Trophoblast cell (in vitro differentiated cells and primary cell): ENCODE measurements around the gene NUP210.

Source experiments
- DNase-seq, 2 donors: peaks; one replicate each; pipeline ENCODE4 v3.0.0-alpha.2; 2016
- H2AFZ ChIP-seq: 2 replicates; pipeline ENCODE4 v1.6.1; 2013; ENCODE audit warnings: low read length, moderate library complexity, mild to moderate bottlenecking; ENCODE audit not compliant: insufficient read depth, poor library complexity
- H2AK5ac ChIP-seq: 2 replicates; pipeline ENCODE4 v1.6.1; 2013; ENCODE audit warnings: mild to moderate bottlenecking, low read length
- H2BK120ac ChIP-seq: 2 replicates; pipeline ENCODE4 v1.6.1; 2013; ENCODE audit warnings: low read length, mild to moderate bottlenecking, moderate library complexity; ENCODE audit not compliant: insufficient read depth, poor library complexity
- H2BK12ac ChIP-seq: 2 replicates; pipeline ENCODE4 v1.6.1; 2013; ENCODE audit warnings: mild to moderate bottlenecking, low read length, moderate library complexity
- H2BK5ac ChIP-seq: 2 replicates; pipeline ENCODE4 v1.6.1; 2013; ENCODE audit warnings: low read length, low read depth, moderate library complexity, mild to moderate bottlenecking; ENCODE audit not compliant: poor library complexity
- H3K14ac ChIP-seq: 2 replicates; pipeline ENCODE4 v1.6.1; 2013; ENCODE audit warnings: mild to moderate bottlenecking, low read length
- H3K18ac ChIP-seq: 2 replicates; pipeline ENCODE4 v1.6.1; 2013; ENCODE audit warnings: mild to moderate bottlenecking, low read length
- H3K23ac ChIP-seq: 2 replicates; pipeline ENCODE4 v1.6.1; 2013; ENCODE audit warnings: low read length
- H3K27ac ChIP-seq: 2 replicates; pipeline ENCODE4 v1.5.1; 2013; ENCODE audit warnings: low read depth, mild to moderate bottlenecking, inconsistent platforms, low read length, moderate library complexity
- H3K27me3 ChIP-seq: 2 replicates; pipeline ENCODE4 v1.6.1; 2013; ENCODE audit warnings: inconsistent platforms, mild to moderate bottlenecking, low read length, moderate library complexity; ENCODE audit not compliant: insufficient read depth
- H3K36me3 ChIP-seq, 2 experiments: 1 replicate in 1 of 2; 2 replicates in 1 of 2; pipeline ENCODE4 v1.6.1; 2013; ENCODE audit warnings: low read length in 2 of 2, mild to moderate bottlenecking in 2 of 2, moderate library complexity in 1 of 2; ENCODE audit not compliant: insufficient read depth in 2 of 2, control insufficient read depth in 1 of 2
- H3K4ac ChIP-seq: 2 replicates; pipeline ENCODE4 v1.6.1; 2013; ENCODE audit warnings: low read depth, mild to moderate bottlenecking, low read length, moderate library complexity
- H3K4me1 ChIP-seq, 2 experiments: 1 replicate in 1 of 2; 2 replicates in 1 of 2; pipeline ENCODE4 v1.6.1; 2013; ENCODE audit warnings: low read length in 2 of 2, mild to moderate bottlenecking in 2 of 2, moderate library complexity in 1 of 2; ENCODE audit not compliant: insufficient read depth in 2 of 2, control insufficient read depth in 1 of 2
- H3K4me2 ChIP-seq: 2 replicates; pipeline ENCODE4 v1.6.1; 2013; ENCODE audit warnings: inconsistent platforms, mild to moderate bottlenecking, low read length, moderate library complexity
- H3K4me3 ChIP-seq: 2 replicates; pipeline ENCODE4 v1.5.1; 2013; ENCODE audit warnings: mild to moderate bottlenecking, low read depth, low read length, inconsistent platforms
- H3K79me1 ChIP-seq: one replicate; pipeline ENCODE4 v1.6.1; 2013; ENCODE audit warnings: low read length
- H3K79me2 ChIP-seq: 2 replicates; pipeline ENCODE4 v1.6.1; 2013; ENCODE audit warnings: low read length, mild to moderate bottlenecking; ENCODE audit not compliant: control insufficient read depth, insufficient read depth, poor library complexity
- H3K9ac ChIP-seq: 2 replicates; pipeline ENCODE4 v1.6.1; 2013; ENCODE audit warnings: mild to moderate bottlenecking, low read length
- H3K9me3 ChIP-seq: 2 replicates; pipeline ENCODE4 v1.6.1; 2013; ENCODE audit warnings: low read depth, mild to moderate bottlenecking, control low read depth, inconsistent platforms, low read length; ENCODE audit not compliant: insufficient read depth
- H4K12ac ChIP-seq: 2 replicates; pipeline ENCODE4 v1.6.1; 2013; ENCODE audit warnings: low read depth, mild to moderate bottlenecking, low read length, moderate library complexity
- H4K8ac ChIP-seq: 2 replicates; pipeline ENCODE4 v1.6.1; 2013; ENCODE audit warnings: low read depth, mild to moderate bottlenecking, low read length, moderate library complexity
- H4K91ac ChIP-seq: one replicate; pipeline ENCODE4 v1.6.1; 2013; ENCODE audit warnings: low read depth, mild to moderate bottlenecking, low read length, moderate library complexity
- WGBS: extraction: QIAGEN DNeasy Blood & Tissue Kit; methylation state at CpG from one replicate; pipeline ENCODE4 v1.1.7; 2013; ENCODE audit warnings: missing lambda C conversion rate; ENCODE audit not compliant: insufficient read length, insufficient coverage; ENCODE audit errors: extremely low coverage; 5-methylcytosine and 5-hydroxymethylcytosine counted together

The NUP210 gene

GRCh38 chr3:13362551-13362950, 57.6 kb downstream of the NUP210 start:
- Histone ChIP-seq H2BK12ac (no peak overlapping the region), H3K4me1 (no peaks in the 10 kb centered on the region), H3K27ac (no peak overlapping the region), H3K18ac (no peak overlapping the region), H3K4me2 (no peak overlapping the region), H3K27me3 (no peaks in the 10 kb centered on the region), H3K4me3 (no peak overlapping the region), H2AFZ (no peak overlapping the region), H3K14ac (no peak overlapping the region), H3K4ac (no peak overlapping the region), H4K12ac (no peak overlapping the region), H2AK5ac (no peak overlapping the region), H2BK5ac (no peak overlapping the region), H4K91ac (no peak overlapping the region), H3K23ac (no peak overlapping the region), H3K79me1 (no peaks in the 10 kb centered on the region), H3K9ac (no peak overlapping the region), H2BK120ac (no peak overlapping the region), H3K9me3 (no peaks in the 10 kb centered on the region), H4K8ac (no peak overlapping the region), H3K79me2 (no peaks in the 10 kb centered on the region), H3K36me3 (peaks cover 0 to 3% of the 10 kb centered on the region in 2 experiments)
- no CpG with 5 or more reads among the region's 8 CpGs for WGBS
- no peak for DNase-seq

GRCh38 chr3:13359916-13360315, 60.2 kb downstream of the NUP210 start:
- no peak for DNase-seq
- H2AFZ ChIP-seq, result no peak overlapping the region
- no peak overlapping the region for H3K23ac ChIP-seq
- no peak overlapping the region for H4K91ac ChIP-seq
- H3K79me2 ChIP-seq, result no peaks in the 10 kb centered on the region
- no peak overlapping the region for H3K27ac ChIP-seq
- H3K79me1 ChIP-seq, result no peaks in the 10 kb centered on the region
- no peak overlapping the region for H3K4me3 ChIP-seq
- H3K27me3 ChIP-seq, result no peaks in the 10 kb centered on the region
- H3K18ac ChIP-seq, result no peak overlapping the region
- H3K14ac ChIP-seq, result no peak overlapping the region
- WGBS, result no CpG with 5 or more reads among the region's 6 CpGs
- H3K4me2 ChIP-seq, result no peak overlapping the region
- H3K9me3 ChIP-seq, result no peaks in the 10 kb centered on the region
- no peak overlapping the region for H4K8ac ChIP-seq
- no peak overlapping the region for H3K9ac ChIP-seq
- no peak overlapping the region for H2BK5ac ChIP-seq
- H2AK5ac ChIP-seq, result no peak overlapping the region
- no peak overlapping the region for H3K4ac ChIP-seq
- no peak overlapping the region for H2BK120ac ChIP-seq
- no peaks in the 10 kb centered on the region for H3K4me1 ChIP-seq
- H3K36me3 ChIP-seq, result peaks cover 0 to 5% of the 10 kb centered on the region in 2 experiments
- no peak overlapping the region for H2BK12ac ChIP-seq
- no peak overlapping the region for H4K12ac ChIP-seq

GRCh38 chr3:13358643-13359042, 61.5 kb downstream of the NUP210 start:
- Histone ChIP-seq H4K8ac (no peak overlapping the region), H4K12ac (no peak overlapping the region), H2BK12ac (no peak overlapping the region), H3K79me2 (no peaks in the 10 kb centered on the region), H3K9ac (no peak overlapping the region), H3K27me3 (no peaks in the 10 kb centered on the region), H3K36me3 (peaks cover 0 to 5% of the 10 kb centered on the region in 2 experiments), H2BK5ac (no peak overlapping the region), H3K9me3 (no peaks in the 10 kb centered on the region), H3K18ac (no peak overlapping the region), H3K4me3 (no peak overlapping the region), H3K23ac (no peak overlapping the region), H4K91ac (no peak overlapping the region), H3K4ac (no peak overlapping the region), H3K4me2 (no peak overlapping the region), H2AFZ (no peak overlapping the region), H3K27ac (no peak overlapping the region), H3K4me1 (no peaks in the 10 kb centered on the region), H2BK120ac (no peak overlapping the region), H3K79me1 (no peaks in the 10 kb centered on the region), H2AK5ac (no peak overlapping the region), H3K14ac (no peak overlapping the region)
- no CpG with 5 or more reads among the region's 7 CpGs for WGBS
- DNase-seq, result no peak

- H3K79me1 ChIP-seq, result no peaks in the 10 kb centered on the region
- H3K4ac ChIP-seq, result no peak overlapping the region
- peaks cover 0 to 5% of the 10 kb centered on the region in 2 experiments for H3K36me3 ChIP-seq
- H3K4me3 ChIP-seq, result no peak overlapping the region
- H4K8ac ChIP-seq, result no peak overlapping the region
- no peak overlapping the region for H2BK12ac ChIP-seq
- no peak overlapping the region for H3K9ac ChIP-seq
- H3K18ac ChIP-seq, result no peak overlapping the region
- no peak overlapping the region for H3K14ac ChIP-seq
- H2BK5ac ChIP-seq, result no peak overlapping the region
- no peak overlapping the region for H3K4me2 ChIP-seq
- no peak overlapping the region for H2AFZ ChIP-seq
- no peak overlapping the region for H2AK5ac ChIP-seq
- H3K4me1 ChIP-seq, result no peaks in the 10 kb centered on the region
- H3K27me3 ChIP-seq, result no peaks in the 10 kb centered on the region
- no CpG with 5 or more reads among the region's 18 CpGs for WGBS
- no peak overlapping the region for H2BK120ac ChIP-seq
- H3K27ac ChIP-seq, result no peak overlapping the region
- no peak overlapping the region for H4K91ac ChIP-seq
- H3K23ac ChIP-seq, result no peak overlapping the region
- no peaks in the 10 kb centered on the region for H3K9me3 ChIP-seq
- H3K79me2 ChIP-seq, result no peaks in the 10 kb centered on the region
- DNase-seq, result no peak
- no peak overlapping the region for H4K12ac ChIP-seq
These were observed 62.1 kb downstream of the NUP210 start for GRCh38 chr3:13358051-13358450.
